Stimulated activated CD8-positive, alpha-beta memory T cell treated with anti-CD3 and anti-CD28 coated beads, Interleukin-4, amount 100 ng/mL, for 48 hours (primary cell): ENCODE results near the gene BRK1.
A peak's percentile ranks its signal among the peaks of the same experiment; 100 is the strongest.
"Not testable (repeated sequence)": the region's sequence is repeated elsewhere in the genome, so short reads cannot be mapped to it uniquely, and the experiment has no call there.

Experiments
- DNase-seq: peaks from one replicate; pipeline ENCODE4 v3.0.0-alpha.2; 2020

The BRK1 gene

DNA sequence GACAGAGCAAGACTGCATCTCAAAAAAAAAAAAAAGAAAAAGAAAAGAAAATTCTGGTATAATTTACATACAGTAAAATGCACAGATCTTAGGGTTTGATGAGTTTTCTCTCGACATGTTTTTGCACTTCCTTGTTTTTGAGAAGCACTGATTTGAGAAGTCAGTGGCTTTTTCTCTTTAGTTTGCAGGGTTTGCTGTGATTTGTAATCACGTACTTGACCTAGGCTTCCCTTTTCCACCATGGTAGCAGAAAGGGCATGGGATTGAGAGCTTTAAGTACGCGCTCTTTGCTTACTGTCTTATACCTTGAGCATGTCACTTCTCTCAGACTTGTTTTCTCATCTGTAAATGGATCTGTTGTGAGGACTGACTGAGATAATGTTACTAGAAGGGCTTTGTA is 30.2 kb downstream of the BRK1 start:
- no peak for DNase-seq

DNA sequence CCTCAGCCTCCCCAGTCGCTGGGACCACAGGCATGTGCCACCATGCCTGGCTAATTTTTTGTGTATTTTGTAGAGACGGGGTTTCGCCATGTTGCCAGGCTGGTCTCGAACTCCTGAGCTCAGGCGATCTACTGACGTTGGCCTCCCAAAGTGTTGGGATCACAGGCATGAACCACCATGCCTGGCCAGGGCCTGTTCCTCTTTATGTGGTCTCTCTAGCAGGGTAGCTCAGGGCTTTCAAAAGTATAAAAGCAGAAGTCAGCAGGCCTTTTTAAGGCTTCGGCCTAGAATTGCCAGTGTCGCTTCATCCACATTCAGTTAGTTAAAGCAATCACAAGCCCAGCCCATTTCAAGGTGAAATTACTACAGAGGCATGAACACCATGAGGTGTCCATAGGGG is 33.8 kb downstream of the BRK1 start:
- no peak for DNase-seq

DNA sequence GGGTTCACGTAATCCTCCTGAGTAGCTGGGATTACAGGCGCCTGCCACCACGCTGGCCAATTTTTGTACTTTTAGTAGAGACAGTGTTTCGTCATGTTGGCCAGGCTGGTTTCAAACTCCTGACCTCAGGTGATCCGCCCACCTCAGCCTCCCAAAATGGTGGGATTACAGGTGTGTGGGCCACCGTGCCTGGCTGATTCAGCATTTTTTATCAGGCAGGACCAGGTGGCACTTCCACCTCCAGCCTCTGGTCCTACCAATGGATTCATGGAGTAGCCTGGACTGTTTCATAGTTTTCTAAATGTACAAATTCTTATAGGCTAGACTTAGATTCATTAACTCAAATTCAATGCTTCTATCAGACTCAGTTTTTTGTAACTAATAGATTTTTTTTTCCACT is 35.5 kb downstream of the BRK1 start:
- DNase-seq: no peak

DNA sequence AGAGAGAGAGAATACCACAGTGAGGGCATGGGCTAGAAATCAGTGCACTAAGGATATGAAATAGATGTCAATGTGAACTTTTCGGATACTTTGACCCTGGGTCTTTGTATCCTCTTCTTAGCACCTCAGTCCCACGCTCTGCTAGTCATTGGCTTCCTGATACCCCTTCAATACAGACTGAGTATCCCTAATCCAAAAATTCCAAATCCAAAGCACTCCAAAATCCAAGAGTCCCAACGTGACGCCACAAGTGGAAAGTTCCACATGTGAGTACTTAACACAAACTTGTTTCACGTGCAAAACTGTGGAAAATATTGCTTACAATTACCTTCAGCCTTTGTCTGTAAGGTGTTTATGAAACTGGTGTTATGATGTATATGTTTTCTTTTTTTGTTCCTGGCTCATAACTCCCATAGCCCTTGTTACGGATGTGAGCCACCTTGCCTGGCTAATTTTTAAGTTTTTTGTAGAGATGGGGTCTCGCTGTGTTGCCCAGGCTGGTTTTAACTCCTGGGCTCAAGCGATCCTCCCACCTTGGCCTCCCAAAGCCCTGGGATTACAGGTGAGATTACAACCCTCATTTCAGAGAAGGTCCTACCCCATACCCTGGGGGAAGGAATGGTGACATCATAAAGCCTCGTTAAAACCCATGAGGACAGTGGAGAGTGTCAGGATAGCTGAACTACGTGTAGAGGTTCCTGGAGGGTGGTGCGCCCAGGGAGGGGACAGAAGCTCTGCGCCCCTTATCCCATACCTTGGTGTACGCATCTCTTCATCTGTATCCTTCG is 39.1 kb downstream of the BRK1 start:
- no peak for DNase-seq

DNA sequence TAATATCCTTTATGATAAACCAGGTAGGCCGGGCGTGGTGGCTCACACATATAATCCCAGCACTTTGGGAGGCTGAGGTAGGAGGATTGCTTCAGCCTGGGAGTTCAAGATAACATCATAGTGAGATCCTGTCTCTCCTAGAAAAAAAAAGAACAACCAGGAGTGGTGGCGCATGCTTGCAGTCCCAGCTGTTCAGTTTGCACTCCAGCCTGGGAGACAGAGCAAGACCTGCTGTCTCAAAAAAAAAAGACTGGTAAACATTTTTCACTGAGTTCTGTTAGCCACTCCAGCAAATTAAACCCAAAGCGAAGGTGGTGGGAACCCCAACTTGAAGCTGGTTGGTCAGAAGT is 39.6 kb downstream of the BRK1 start:
- DNase-seq: no peak

DNA sequence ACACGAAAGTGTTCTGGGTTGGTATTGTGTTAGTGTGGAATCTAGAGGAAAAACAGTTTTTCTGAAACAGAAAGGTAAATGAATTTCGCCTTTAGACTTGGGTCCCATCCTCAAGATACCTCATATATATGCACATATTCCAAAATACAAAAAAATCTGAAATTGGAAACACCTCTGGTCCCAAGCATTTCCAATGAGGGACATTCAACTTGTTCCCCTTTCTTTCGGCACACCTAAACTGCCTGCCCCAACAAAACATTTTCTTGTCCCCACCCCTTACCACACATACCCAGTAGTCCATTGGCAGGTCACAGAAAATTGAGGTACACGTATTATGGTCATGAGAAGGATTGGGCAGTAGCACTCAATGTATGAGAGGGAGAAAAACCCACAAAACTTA is 40.2 kb downstream of the BRK1 start:
- no peak for DNase-seq

DNA sequence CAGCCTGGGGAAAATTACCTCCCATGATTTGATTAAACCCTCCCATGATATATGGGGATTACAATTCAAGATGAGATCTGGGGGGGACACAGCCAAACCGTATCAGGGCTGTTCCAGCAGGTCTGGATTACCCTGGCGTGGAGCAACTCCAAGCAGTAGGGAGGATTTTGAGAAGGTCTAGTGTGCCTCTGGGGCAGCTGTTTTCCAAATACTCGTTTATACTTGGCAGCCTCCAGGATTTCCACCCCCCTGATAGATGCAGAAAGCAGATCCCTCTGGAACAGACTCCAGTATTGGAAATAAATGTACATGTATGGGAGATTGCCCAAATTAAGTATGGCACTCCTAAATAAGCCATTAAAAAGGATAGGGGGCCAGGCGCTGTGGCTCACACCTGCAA is 41.6 kb downstream of the BRK1 start:
- no peak for DNase-seq

DNA sequence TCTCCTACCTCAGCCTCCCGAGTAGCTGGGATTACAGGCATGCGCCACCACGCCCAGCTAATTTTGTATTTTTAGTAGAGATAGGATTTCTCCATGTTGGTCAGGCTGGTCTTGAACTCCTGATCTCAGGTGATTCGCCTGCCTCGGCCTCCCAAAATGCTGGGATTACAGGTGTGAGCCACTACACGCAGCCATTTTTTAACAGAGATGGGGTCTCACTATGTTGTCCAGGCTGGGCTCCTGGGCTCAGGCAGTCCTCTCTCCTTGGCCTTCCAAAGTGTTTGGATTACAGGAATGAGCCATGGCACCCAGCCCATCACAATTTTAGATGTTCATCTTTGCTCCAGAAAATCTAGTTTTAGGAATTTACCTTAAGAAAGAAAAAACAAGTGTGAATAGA is 43.1 kb downstream of the BRK1 start:
- not testable (repeated sequence) for DNase-seq

DNA sequence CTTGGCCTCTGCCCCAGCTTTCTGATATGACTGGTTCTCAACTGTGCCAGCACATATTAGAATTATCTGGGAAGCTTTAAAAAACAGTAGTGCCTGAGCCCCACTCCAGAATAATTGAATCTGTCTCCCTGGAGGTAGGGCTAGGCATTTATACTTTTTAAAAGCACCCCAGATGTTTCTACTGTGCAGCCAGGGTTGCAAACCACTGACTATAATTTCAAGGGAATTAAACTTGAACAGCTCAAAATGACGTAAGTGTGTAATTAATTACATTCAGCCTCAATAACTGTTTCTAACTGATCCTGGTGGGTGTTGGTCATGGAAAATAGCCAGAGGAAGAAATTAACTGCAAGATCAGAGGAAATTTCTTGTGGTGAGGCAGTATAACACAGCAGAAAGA is 44.9 kb downstream of the BRK1 start:
- no peak for DNase-seq

DNA sequence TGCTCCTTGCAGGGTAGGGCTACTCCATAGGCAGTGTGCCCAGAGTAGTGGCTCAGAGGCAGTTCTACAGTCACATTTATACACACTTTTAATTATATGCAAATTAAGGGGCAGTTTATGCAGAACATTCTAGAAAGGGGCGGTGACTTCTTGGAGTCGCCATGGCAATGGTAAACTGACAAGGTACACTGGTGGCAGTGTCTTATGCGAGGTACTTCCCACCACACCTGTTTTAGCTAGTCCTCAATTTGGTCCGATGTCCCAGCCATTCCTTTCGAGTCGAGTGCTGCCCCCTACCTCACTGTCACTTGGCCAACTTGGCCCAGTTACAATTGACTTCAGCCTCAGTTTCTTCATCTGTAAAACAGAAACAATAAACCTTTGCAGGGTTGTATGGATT is 45.5 kb downstream of the BRK1 start:
- no peak for DNase-seq

DNA sequence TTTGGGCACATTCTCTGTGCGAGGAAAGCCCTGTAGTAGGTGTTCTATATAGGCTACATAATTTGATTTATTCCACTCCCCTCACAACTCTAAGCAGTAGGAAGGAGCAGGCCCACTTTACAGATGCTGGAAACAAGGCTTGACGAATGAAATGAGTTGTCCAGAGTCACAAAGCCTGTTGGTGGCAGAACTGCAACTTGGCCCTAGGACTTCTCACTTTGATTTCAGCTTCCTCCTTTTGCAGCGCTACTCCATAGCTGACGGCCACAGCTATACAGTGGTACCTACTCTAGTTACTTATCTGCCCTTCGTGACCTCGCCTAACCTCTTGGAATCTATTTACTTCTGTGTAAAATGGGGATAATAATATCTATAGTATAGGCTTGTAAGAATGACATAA is 46.7 kb downstream of the BRK1 start:
- DNase-seq: no peak

DNA sequence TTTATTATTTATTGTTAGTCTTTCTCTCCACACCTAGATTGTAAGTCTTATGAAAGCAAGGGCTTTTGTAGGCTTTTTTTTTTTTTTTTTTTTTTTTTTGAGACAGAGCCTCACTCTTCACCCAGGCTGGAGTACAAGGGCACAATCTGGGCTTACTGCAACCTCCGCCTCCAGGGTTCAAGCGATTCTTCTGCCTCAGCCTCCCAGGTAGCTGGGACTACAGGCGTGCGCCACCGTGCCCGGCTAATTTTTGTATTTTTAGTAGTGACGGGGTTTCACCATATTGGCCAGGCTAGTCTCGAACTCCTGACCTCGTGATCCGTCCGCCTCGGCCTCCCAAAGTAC is 48.7 kb downstream of the BRK1 start:
- DNase-seq: not testable (repeated sequence)

DNA sequence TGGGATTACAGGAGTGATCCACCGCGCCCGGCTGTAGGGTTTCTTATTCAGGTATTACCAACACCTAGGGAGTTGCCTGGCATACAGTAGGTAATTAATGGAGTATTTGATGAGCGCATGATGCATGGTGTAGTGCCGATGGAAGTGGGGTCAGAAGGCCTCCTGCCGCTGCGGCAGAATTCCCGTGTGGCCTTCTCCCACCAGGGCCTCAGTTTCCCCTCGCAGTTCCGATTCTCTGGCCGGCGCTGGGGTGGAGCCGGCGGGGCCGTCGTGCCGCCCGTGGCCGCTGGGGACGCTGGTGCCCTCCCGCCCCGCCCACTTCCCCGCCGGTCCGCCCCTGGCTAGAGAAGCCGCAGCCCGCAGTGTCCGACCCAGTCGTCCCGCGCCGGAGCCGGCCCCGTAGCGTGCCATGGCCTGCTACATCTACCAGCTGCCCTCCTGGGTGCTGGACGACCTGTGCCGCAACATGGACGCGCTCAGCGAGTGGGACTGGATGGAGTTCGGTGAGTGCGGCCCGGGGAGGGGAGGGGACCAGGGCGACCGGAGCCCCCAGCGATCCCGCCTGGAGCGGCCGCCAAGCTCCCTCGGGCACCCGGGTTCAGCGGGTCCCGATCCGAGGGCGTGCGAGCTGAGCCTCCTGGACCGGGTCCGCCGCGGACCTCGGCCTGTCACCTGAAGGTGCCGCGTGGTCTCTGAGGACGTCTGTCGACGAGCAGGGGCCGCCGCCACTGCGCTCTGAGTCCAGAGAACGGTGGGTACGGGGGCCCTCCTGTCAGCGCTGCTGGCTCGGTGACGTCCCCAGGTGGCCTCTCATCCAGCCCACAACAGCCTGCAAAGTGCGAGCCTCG is 49.3 kb downstream of the BRK1 start, which contains the start of gene IRAK2:
IRAK2 (plus strand) TSS at position 374 of the 848 bp plus-strand sequence; CDS start at position 410, 36 bp downstream.
- peak; percentile 73 for DNase-seq

DNA sequence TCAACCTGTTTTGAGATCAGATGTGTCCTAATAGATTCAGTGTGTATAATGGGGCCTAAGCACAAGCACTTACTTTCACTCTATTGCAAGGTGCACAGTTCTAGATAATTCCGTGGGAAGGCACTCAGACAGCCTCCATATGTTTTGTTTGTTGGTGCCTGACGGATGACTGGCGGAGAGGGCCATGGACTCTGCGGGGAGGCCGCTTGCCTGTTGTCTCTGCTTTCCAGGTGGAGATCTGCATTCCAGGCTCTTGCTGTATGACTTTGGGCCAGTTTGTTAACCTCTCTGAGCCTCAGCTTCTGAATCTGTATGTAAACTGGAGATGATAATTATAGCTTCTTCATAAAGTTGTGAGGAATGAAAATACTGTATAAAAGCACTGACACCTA is 50.7 kb downstream of the BRK1 start:
- no peak for DNase-seq

DNA sequence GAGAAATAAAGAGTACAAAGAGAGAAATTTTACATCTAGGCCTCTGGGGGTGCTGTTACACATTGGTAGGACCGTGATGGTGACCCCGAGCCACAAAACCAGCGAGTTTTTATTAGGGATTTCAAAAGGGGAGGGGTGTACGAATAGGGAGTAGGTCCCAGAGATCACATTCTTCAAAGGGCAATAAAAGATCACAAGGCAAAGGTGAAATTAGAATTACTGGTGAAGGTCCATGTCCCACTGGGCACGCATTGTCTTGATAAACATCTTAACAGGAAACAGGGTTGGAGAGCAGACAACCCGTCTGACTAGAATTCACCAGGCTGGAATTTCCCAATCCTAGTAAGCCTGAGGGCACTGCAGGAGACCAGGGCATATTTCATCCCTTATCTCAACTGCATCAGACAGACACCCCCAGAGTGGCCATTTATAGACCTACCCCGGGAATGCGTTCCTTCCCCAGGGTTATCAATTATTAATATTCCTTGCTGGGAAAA is 53.6 kb downstream of the BRK1 start:
- no peak for DNase-seq

DNA sequence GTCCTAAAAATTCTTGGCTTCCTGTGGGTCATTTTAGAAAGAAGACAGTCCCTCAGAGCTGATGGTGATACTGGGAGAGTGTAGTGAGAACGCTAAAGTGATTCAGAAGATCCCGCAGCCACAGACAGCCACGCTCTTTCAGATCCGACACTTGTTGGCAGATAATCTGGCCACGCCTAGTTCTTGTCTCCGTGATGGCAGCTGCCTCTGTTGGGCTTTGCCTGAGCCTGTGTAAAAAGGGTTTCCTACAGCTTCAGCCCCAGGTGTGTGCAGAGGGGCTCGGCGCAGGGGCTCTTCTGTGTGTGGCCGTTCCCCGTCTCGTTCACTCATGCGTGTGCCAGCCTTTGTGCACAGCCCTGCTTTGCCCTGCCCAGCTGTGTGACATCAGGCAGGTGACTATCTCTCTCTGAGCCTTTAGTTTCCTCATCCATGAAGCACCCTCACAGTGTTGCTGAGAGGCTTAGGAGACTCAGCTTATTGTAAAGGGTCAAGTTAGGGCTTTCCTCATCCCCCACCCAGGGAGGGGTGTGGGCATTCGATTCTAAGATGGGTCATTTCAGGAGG is 55.5 kb downstream of the BRK1 start:
- DNase-seq: no peak

DNA sequence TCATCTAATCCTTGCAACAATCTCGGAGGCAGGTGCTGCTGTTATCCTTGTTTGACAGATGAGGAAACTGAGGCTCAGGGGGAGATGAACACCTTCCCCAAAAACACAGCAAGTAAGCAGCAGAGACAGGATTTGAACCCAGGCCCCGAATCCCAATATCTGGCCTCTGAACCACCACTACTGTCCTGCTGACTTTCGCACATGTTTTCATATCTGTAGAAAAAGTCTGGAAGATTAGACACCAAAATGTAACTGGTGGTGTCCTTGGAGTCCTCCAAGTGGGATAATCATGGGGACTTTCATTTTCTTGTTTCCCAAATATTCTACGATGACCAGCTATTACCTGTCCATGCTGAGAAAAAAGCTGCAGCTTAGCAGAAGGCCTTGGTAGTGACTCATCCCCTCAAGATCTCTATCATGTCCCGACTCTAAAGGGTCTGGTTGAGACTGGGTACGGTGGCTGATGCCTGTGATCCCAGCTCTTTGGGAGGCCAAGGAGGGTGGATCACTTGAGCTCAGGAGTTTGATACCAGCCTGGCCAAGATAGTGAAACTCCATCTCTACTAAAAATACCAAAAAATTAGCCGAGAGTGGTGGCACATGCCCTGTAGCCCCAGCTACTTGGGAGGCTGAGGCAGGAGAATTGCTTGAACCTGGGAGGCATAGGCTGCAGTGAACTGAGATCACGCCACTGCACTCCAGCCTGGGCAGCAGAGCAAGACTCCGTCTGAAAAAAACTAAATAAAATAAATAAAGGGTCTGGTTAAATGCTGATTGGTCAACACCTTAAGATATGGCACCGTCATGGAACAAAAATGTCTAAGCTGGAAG is 57.8 kb downstream of the BRK1 start:
- no peak for DNase-seq

DNA sequence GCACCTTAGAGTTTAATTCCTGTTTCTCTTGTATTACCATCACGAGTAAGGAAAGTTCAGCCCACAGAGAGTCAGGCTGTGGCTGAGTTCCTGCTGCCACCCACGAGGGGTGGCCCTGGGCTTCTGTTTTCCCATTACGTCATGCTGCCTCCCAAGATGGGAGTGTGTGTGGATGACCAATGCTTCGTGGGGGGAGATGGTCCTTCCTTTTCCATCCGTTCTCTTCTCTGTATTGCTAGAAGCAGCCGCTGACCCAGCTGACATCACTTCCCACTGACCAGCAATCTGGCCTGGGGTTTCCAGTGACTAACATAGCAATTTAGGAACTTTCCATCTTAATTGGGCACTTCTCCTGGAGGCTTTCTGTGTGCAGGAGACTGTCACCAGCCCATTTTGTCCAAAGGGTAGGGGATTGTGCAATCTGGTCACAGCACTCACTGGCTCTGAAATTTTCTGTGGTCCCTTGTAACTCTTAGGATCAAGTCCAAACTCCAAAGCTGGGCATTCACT is 58.5 kb downstream of the BRK1 start:
- DNase-seq: no peak

DNA sequence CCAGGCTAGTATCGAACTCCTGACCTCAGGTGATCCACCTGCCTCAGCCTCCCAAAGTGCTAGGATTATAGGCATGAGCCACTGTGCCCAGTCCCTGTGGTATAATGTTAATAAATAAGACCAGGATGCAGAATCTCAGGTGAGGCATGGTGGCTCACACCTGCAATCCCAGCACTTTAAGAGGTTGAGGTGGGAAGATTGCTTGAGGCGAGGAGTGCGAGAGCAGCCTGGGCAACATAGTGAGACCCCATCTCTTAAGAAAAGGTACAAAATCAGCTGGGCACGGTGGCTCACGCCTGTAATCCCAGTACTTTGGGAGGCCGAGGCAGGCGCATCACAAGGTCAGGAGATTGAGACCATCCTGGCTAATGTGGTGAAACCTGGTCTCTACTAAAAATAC is 59.9 kb downstream of the BRK1 start:
- DNase-seq: not testable (repeated sequence)

DNA sequence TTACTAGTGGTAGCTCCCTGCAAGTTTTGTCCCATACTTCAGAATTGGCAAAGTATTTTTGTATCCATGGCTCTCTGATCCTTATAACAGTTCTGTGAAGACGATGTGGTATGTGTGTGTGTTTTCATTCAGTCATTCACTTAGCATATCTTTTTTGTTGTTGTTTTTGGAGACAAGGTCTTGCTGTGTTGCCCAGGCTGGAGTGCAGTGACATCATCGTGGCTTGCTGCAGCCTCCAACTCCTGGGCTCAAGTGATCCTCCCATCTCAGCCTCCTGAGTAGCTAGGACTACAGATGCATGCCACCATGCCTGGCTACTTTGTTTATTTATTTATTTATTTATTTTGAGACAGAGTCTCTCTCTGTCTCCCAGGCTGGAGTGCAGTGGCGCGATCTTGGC is 60.7 kb downstream of the BRK1 start:
- not testable (repeated sequence) for DNase-seq
